Left ventricle myocardium inferior (tissue), 1 donor: Measurements from ENCODE around the gene ZSWIM9. TPM values are rescaled to one million over a fixed set of nuclear protein-coding genes. Genes with fewer than 3 reads are reported as not detected.

Experiments
- DNase-seq: peaks from one replicate; pipeline ENCODE4 v3.0.0-alpha.2; 2020
- H3K27ac ChIP-seq: fragments of 200-600 bp; replicated peaks from 2 replicates; pipeline ENCODE4 v1.8.0; 2021
- H3K27me3 ChIP-seq: fragments of 200-600 bp; 2 replicates; pipeline ENCODE4 v1.8.0; 2021; ENCODE audit warnings: low read depth
- H3K36me3 ChIP-seq: fragments of 200-600 bp; 2 replicates; pipeline ENCODE4 v1.8.0; 2021
- H3K4me1 ChIP-seq: fragments of 200-600 bp; 2 replicates; pipeline ENCODE4 v1.8.0; 2021
- H3K4me3 ChIP-seq: fragments of 200-600 bp; 2 replicates; pipeline ENCODE4 v1.8.0; 2021; ENCODE audit warnings: mild to moderate bottlenecking, moderate library complexity
- H3K9me3 ChIP-seq: fragments of 200-600 bp; replicated peaks from 2 replicates; pipeline ENCODE4 v1.8.0; 2021
- intact Hi-C: fragments of 100-400 bp; cut with micrococcal nuclease; formaldehyde crosslinking; loops from one replicate; pipeline ENCODE4 v1.11.0; 2022
- total RNA-seq: library from RNA; stranded (reverse); fragmentation: NEBNext Ultra II Directional; extraction: Animal tissue kit (Norgen Biotek cat#: 25700); gene quantifications from one replicate; pipeline ENCODE4 v1.2.1, GENCODE V29; 2021
- TF ChIP-seq, protein P1 (sequence below): fragments of 200-600 bp; IDR thresholded peaks from 2 replicates; pipeline ENCODE4 v1.8.0; 2021; ENCODE audit warnings: antibody characterized with exemption, mild to moderate bottlenecking, borderline replicate concordance
- donor health status: DM: no; HTN: yes; CAD: no; lungs with severe emphysema.

ZSWIM9 gene
- total RNA-seq, 1 donor from 2014 or later, result 7.6 TPM

GRCh38 chr19:48158210-48158790 is 12.2 kb upstream of the ZSWIM9 start:
- Histone ChIP-seq H3K9me3 (no peaks in the 10 kb centered on the region), H3K27me3 (no peaks in the 10 kb centered on the region), H3K4me3 (no peak overlapping the region), H3K36me3 (no peaks in the 10 kb centered on the region), H3K27ac (no peak overlapping the region), H3K4me1 (no peaks in the 10 kb centered on the region)
- no peak for DNase-seq
- TF ChIP-seq, protein P1, sequence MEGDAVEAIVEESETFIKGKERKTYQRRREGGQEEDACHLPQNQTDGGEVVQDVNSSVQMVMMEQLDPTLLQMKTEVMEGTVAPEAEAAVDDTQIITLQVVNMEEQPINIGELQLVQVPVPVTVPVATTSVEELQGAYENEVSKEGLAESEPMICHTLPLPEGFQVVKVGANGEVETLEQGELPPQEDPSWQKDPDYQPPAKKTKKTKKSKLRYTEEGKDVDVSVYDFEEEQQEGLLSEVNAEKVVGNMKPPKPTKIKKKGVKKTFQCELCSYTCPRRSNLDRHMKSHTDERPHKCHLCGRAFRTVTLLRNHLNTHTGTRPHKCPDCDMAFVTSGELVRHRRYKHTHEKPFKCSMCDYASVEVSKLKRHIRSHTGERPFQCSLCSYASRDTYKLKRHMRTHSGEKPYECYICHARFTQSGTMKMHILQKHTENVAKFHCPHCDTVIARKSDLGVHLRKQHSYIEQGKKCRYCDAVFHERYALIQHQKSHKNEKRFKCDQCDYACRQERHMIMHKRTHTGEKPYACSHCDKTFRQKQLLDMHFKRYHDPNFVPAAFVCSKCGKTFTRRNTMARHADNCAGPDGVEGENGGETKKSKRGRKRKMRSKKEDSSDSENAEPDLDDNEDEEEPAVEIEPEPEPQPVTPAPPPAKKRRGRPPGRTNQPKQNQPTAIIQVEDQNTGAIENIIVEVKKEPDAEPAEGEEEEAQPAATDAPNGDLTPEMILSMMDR, result peak; percentile 31
- intact Hi-C loops, result no loop called here

- Histone ChIP-seq H3K36me3 (peaks cover 18% of the 10 kb centered on the region), H3K9me3 (no peaks in the 10 kb centered on the region), H3K27me3 (no peaks in the 10 kb centered on the region), H3K27ac (no peak overlapping the region), H3K4me3 (no peak overlapping the region), H3K4me1 (peaks cover 24% of the 10 kb centered on the region)
- no peak for DNase-seq
- TF ChIP-seq, protein P1, result no peak
- intact Hi-C loops, result no loop called here
These were observed 1.8 kb upstream of the ZSWIM9 start for GRCh38 chr19:48168689-48169088.

DNA sequence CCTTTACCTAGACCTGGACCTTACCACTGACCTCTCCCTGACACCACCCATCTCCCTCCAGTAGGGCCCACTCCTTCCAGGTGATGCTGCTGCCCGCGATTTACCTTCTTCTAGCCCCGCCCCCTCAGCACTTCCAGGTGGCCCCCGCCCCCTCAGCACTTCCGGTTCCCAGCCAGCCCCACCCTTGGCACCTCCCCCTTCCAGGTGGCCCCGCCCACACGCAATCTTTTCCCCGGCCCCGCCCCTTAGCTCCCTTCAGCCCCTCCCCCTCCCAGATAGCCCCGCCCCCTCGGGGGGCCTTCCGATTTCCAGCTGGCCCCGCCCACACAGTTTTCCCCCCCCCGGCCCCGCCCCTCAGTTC is 922 bp upstream of the ZSWIM9 start:
- DNase-seq, result peak; percentile 64
- H3K9me3 ChIP-seq, result no peaks in the 10 kb centered on the region
- peak overlapping the region; percentile 98 for H3K27ac ChIP-seq
- H3K4me3 ChIP-seq, result peak overlapping the region; percentile 95
- H3K27me3 ChIP-seq, result no peaks in the 10 kb centered on the region
- H3K4me1 ChIP-seq, result peaks cover 24% of the 10 kb centered on the region
- TF ChIP-seq, protein P1, result no peak
- peaks cover 26% of the 10 kb centered on the region for H3K36me3 ChIP-seq
- intact Hi-C loops, result no loop called here

DNA sequence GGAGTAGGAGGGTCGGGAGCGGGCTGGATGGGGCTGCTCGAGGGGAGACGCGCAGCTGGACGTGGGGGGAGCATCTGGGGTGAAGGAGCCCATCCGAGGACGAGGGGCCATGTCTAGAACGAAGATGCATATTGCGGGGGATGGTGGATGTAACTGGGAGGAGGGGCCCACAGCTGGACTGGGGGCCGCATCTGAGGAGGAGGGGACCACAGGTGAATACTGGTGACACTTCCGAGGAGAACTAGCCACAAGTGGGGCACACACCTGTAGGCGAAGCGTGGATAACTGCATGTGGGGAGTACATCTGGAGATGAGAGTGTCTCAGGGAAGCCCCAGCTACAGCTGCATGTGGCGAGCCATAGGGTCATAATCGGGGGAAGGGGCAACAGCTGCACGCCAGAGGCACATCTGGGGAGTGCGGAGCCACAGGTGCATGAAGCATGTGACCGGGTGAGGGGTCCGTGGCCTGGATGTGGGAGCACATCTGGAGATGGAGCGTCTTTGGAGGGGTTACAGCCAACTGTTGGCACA is 402 bp downstream of the ZSWIM9 start:
- TF ChIP-seq, protein P1, result no peak
- intact Hi-C loops, result no loop called here
- peak overlapping the region; percentile 95 for H3K4me3 ChIP-seq
- H3K4me1 ChIP-seq, result peaks cover 24% of the 10 kb centered on the region
- peak overlapping the region; percentile 98 for H3K27ac ChIP-seq
- H3K27me3 ChIP-seq, result no peaks in the 10 kb centered on the region
- DNase-seq, result no peak
- peaks cover 34% of the 10 kb centered on the region for H3K36me3 ChIP-seq
- no peaks in the 10 kb centered on the region for H3K9me3 ChIP-seq

DNA sequence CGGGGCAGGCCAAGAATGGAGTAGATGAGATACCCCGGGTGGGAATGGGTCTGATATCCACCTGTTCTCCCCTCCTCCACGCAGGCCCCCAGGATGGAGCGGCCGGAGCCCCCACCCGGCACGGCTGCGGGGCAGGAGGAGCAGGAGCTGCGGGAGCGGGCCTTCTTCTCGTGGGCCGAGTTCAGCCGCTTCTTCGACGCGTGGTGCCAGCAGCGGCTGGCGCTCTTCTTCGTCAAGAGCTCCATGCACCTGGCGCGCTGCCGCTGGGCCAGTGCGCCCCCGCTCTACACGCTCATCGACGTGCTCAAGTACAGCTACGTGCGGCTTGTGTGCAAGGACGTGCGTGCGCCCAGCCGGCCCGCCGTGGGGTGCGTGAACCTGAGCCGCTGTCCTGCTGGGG is 1.2 kb downstream of the ZSWIM9 start:
- DNase-seq, result no peak
- no peaks in the 10 kb centered on the region for H3K27me3 ChIP-seq
- no peaks in the 10 kb centered on the region for H3K9me3 ChIP-seq
- peak overlapping the region; percentile 95 for H3K4me3 ChIP-seq
- intact Hi-C loops, result no loop called here
- H3K36me3 ChIP-seq, result peaks cover 34% of the 10 kb centered on the region
- TF ChIP-seq, protein P1, result no peak
- H3K4me1 ChIP-seq, result peaks cover 24% of the 10 kb centered on the region
- no peak overlapping the region for H3K27ac ChIP-seq
